Activated CD4-positive, CD25-positive, alpha-beta regulatory T cell (primary cell): ENCODE data around the gene TOGARAM1.
"Not testable (repeated sequence)": the region's sequence is repeated elsewhere in the genome, so short reads cannot be mapped to it uniquely, and the experiment has no call there.

ENCODE experiments used
- DNase-seq, 4 experiments: peaks; one replicate each; lab custom pipeline; 2025; lab: John Stamatoyannopoulos, UW

The TOGARAM1 gene

GRCh38 chr14:45044638-45045037, 82.6 kb downstream of the TOGARAM1 start:
- DNase-seq = no peak

DNA sequence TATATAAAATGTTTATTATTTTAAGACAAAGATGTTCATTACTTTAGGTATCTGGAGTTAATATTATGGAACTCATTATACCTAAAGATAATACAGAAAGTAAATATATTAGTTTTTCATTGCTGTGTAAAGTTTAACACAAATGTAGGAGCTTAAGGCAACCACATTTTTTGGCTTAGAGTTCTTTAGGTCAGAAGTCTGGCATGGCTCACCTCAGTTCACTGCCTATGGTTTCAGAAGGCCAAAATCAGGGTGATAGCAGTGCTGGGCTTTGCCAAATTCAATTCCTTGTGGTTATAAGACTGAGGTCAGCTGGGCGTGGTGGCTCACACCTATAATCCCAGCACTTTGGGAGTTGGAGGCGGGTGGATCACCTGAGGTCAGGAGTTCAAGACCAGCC, 86.4 kb downstream of the TOGARAM1 start:
- no peak for DNase-seq

GRCh38 chr14:45051180-45051579, 89.2 kb downstream of the TOGARAM1 start:
- no peak for DNase-seq

- no peak for DNase-seq
Observed at GRCh38 chr14:45051896-45052295, 89.9 kb downstream of the TOGARAM1 start.

GRCh38 chr14:45057349-45057748, 95.4 kb downstream of the TOGARAM1 start:
- DNase-seq = no peak

DNA sequence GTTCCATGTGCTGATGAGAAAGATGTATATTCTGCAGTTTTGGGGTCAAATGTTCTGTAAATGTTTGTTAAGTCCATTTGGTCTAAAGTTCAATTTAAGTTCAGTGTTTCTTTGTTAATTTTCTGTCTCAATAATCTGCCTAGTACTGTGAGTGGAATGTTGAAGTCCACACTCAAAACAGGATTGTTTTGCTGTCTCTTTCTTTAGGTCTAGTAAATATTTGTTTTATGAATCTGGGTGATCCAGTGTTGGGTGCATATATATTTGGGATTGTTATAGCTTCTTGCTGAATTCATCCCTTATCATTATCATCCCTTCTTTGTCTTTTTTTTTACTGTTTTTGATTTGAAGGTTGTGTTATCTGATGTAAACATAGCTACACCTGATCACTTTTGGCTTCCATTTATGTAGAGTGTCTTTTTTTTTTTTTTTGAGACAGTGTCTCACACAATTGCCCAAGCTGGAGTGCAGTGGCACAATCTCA, 95.9 kb downstream of the TOGARAM1 start:
- DNase-seq = no peak

DNA sequence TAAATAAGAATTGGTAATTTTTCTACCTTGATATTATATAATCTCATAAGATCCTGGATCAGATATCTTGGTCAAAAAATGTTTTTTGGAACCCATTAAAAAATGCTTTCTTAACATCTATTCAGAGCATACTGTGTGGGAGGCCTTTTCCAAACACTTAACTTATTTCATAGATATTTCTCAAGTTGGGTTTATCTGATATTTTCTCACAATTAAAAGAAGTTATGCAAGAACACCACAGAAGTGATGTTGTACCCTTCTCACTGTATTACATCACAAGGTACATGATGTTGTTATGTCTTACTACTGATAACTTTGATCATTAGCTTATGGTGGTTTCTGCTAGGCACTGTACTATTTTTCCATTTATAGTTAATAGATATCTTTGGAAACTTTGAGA, 98.6 kb downstream of the TOGARAM1 start:
- no peak for DNase-seq

GRCh38 chr14:45065540-45065939, 103.5 kb downstream of the TOGARAM1 start:
- no peak for DNase-seq

- no peak for DNase-seq
Observed at GRCh38 chr14:45065956-45066355, 104.0 kb downstream of the TOGARAM1 start.

DNA sequence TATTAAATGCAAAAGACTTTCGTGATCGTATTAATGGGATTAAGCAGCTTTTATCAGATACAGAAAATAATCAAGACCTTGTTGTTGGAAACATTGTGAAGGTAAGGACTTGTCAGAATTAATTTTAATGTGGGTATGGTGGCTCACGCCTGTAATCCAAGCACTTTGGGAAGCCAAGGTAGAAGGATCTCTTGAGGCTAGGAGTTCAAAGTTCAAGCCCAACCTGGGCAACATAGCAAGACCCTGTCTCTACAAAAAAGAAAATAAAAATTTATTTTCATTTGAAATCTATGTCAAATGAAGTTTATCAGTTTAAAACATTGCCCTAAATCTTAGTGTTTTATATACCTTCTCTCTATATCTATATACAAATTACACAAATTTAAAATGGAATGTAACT, 104.7 kb downstream of the TOGARAM1 start:
- no peak for DNase-seq

GRCh38 chr14:45068396-45068795, 106.4 kb downstream of the TOGARAM1 start:
- DNase-seq = no peak

DNA sequence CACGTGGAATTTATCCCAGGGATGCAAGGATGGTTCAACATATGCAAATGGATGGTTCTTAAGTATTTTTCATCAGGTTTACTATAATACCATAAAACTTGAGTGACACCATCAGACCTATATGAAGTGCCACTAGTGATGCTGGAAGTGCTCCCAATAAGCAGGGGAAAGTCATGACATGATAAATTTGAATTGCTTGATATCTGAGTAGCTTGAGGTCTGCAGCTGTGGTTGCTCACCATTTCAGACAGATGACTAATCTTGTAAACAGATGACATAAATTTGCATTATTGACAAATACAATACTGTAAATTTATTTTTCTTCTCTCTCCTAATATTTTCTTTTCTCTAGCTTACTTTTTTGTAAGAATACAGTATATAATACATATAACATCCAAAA, 108.2 kb downstream of the TOGARAM1 start:
- no peak for DNase-seq

DNA sequence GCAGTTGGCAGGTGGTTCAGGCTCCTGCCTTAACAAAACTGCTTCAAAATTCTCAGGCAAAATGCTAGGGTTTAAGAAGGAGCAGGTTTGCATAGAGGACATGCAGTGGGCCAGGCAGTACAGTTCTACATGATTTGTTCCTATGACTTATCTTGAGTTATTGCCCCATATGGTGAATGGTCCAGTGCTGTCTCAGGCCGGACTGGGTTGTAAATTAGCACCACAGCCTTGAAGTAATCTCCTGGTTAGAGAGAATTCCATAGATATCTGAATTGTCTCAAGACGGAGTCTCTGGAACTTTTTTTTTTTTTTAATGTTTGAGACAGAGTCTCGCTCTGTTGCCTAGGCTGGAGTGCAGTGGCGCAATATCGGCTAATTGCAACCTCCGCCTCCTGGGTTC, 110.1 kb downstream of the TOGARAM1 start:
- no peak for DNase-seq

DNA sequence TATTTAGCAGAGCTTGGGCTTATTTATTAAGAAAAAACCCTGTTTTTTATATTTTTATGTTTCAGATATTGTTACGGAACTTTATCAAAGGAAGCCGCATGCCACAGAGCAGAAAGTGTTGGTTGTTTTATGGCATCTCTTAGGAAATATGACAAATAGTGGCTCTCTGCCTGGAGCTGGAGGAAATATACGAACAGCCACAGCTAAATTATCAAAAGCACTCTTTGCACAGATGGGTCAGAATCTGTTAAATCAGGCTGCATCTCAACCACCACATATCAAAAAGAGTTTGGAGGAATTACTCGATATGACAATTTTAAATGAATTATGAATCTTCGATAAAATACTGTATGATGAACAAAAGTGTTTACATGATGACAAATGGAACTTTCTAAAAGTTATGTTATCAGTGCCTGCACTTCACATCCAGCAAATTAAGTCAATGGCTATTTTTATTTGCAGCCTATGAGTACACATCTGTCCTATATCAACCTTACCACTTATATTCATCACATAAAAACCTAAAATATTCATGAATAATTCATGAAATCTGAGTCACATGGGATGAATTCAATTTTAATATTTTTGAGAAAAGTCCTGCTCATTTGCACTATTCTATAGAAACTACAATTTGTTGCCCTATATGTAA, 111.4 kb downstream of the TOGARAM1 start:
- no peak for DNase-seq

- no peak for DNase-seq
Observed at GRCh38 chr14:45078323-45078722, 116.3 kb downstream of the TOGARAM1 start.

GRCh38 chr14:45080416-45080968, 118.5 kb downstream of the TOGARAM1 start:
- not testable (repeated sequence) for DNase-seq

GRCh38 chr14:45081096-45081495, 119.1 kb downstream of the TOGARAM1 start:
- not testable (repeated sequence) for DNase-seq

DNA sequence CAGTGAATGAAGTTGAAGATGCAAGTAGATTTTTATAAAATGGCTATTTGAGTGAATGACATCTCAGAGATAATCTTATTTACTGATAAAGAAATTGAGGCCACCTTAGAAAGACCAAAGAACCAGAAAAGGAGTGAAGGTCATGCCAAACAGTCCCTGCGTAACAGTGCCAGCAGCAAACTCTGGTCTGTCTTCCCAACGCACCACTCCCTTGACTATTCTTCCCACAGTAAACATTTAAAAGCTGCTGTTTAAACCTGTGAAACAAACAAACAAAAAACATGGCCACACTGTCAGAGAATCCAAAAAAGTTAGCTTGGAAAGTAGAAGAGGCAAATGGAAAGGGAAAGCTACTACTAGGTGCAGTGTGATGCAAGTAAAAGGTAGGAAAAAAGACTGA, 120.4 kb downstream of the TOGARAM1 start:
- no peak for DNase-seq

DNA sequence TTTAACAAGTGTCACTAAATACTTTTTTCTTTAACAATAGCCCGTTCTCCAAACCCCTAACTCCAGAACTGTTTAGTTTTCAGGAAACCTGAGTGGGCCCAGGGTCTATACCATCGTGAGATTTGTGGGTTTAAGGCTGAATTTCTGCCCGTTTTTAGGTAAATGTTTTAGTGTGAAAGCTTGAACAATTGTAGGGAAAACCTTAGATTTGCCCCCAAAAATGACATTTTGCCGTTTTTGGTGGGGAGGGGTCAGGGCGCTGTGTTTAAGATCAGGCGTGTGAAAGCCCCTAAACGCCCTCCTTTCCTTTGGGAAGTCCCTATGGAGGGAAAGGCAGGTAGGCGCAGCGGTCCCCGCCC, 121.6 kb downstream of the TOGARAM1 start:
- DNase-seq = no peak

- peak; percentile 87 to 93 (median 90) for DNase-seq
Observed at GRCh38 chr14:45083976-45084722, 122.2 kb downstream of the TOGARAM1 start, which contains the start of gene PRPF39. Gene PRPF39, plus strand, starts transcription at chr14:45084116. Its CDS starts 11,124 bp downstream, at chr14:45095240.

GRCh38 chr14:45084946-45085346, 123.0 kb downstream of the TOGARAM1 start:
- DNase-seq = no peak

- no peak for DNase-seq
Observed at GRCh38 chr14:45089813-45090212, 127.8 kb downstream of the TOGARAM1 start.

- DNase-seq = no peak
Observed at GRCh38 chr14:45091710-45092109, 129.7 kb downstream of the TOGARAM1 start.
